ENCODE results near the gene ADAMTS13.

The ADAMTS13 gene

DNA sequence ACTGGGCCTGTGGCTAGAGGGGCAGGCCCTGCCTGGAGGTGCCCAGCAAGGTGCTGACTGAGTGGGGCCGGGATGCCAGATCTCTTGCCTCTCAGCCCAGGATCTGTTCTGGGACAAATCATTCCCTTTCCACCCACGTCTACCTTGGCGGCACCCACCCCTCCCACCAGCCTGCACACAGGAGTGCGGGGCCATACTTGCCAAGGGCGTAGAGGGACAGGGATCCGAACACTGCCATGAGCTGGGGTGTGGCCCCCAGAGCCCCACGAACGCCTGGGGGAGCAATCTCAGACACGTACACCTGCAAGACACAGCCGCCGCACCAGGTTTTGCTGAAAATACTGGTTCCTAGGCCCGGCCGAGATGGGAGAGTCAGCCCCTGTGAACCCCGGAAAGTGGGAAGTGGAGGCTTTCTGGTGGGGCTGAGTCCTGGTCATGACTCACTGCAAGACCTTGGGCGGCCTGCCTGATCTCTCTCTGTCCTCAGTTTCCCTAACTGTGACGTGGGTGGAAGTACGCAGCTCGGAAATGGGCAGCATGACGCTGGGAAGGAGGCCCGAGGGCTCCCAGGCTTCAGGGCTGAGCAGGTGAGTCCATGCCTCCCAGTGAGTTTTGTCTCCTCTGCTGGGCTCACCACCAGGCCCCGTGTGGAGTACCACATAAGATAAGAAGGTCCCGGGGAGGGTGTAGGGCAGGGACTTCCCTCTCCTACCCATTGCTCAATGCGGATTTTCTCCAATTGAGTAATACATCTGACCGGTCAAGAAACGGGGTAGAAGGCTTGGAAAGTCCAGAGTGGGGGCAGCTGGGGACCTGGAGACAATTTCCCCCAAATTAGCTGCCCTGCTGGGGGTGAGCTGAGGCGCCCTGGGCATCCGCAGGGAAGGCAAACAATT is 54.1 kb downstream of the ADAMTS13 start:
- no peak for DNase-seq (ENCODE audit: low spot score)
- no peak overlapping the region for H3K4me3 ChIP-seq
- H3K27ac ChIP-seq, result no peak overlapping the region
- TF ChIP-seq, protein P1, sequence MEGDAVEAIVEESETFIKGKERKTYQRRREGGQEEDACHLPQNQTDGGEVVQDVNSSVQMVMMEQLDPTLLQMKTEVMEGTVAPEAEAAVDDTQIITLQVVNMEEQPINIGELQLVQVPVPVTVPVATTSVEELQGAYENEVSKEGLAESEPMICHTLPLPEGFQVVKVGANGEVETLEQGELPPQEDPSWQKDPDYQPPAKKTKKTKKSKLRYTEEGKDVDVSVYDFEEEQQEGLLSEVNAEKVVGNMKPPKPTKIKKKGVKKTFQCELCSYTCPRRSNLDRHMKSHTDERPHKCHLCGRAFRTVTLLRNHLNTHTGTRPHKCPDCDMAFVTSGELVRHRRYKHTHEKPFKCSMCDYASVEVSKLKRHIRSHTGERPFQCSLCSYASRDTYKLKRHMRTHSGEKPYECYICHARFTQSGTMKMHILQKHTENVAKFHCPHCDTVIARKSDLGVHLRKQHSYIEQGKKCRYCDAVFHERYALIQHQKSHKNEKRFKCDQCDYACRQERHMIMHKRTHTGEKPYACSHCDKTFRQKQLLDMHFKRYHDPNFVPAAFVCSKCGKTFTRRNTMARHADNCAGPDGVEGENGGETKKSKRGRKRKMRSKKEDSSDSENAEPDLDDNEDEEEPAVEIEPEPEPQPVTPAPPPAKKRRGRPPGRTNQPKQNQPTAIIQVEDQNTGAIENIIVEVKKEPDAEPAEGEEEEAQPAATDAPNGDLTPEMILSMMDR (IDR thresholded peaks at IDR 0.05), result no peak

DNA sequence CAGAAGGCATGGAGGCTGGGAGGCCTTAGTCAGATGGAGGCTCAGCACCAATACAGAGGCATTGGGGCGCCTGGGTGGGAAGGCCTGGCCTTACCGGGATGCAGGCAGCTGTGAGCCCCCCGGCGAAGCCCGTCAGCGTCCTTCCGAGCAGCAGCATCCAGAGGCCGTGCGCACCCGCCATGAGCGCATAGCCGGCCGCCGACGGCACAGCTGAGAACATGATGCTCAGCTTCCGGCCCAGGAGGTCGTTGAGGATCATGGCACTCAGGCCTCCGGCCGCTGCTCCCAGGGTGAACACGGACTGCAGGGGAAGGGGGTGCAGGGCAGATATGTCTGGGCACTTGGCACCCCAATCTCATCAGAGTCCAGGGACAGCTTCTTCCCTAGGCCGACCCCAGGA is 54.8 kb downstream of the ADAMTS13 start:
- TF ChIP-seq, protein P1 (IDR thresholded peaks at IDR 0.05), result no peak
- Histone ChIP-seq H3K27ac (no peak overlapping the region), H3K4me3 (no peak overlapping the region)
- DNase-seq (ENCODE audit: low spot score), result no peak

DNA sequence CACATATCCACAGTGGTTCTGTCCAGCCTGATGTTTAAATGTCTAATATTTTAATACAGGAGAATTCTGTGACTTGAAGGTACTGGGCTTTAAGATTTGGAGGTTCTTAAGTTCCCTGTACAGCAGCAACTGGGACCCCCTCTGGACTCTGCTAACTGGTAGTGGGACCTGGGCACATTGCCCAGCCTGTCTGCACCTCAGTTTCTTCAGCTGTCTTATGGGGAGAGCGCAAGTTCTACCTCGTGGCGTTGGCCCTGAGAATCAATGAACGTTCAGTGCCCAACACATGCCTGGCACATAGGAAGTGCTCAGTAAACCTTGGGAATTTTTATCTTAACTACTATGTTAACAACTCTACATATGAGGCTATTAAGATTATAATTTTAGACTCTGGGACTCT is 55.3 kb downstream of the ADAMTS13 start:
- Histone ChIP-seq H3K27ac (no peak overlapping the region), H3K4me3 (no peak overlapping the region)
- TF ChIP-seq, protein P1 (IDR thresholded peaks at IDR 0.05), result no peak
- no peak for DNase-seq (ENCODE audit: low spot score)

DNA sequence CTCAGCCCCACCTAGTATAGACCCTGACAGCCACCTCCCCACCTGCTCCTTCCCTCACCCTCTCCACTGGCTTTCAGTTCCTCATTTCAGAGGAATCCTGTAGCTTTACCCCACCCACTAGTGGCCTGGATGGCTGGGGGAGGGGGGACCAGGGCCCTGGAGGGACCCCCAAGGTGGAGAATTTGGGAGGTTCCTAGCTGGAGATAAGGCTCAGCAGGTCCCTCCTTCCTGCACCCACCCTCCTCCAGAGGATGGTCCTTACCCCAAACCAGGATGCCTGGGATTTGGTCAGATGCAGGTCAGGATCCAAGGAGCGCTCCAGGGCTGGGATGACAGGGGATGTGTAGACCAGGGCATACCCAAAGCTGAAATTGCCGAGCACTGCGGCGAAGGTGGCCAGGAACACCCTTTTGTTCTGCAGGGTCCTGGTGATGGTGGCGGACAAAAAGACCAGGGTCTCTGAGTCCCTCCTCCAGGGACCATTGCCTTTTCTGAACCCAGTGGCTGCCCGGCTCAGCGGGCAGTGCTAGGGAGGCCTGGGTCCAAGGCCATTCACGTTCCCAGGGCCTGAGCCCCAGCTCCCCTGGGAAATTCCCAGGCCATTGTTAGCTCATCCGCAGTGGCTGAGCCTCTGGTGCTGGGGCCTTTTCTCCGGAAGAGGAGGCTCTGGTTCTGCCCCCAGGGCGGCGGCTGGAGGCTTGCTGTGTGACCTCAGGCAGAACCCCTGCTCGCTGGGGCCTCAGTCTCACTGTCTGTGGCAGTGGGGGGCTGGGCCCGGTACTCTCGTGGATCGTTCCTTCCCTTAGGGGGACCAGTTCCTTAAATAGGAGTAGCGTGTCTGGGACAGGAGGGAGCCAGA is 56.1 kb downstream of the ADAMTS13 start:
- TF ChIP-seq, protein P1 (IDR thresholded peaks at IDR 0.05), result no peak
- Histone ChIP-seq H3K4me3 (peak overlapping the region; percentile 69), H3K27ac (peak overlapping the region; percentile 17 to 74)
- DNase-seq (ENCODE audit: low spot score), result no peak

DNA sequence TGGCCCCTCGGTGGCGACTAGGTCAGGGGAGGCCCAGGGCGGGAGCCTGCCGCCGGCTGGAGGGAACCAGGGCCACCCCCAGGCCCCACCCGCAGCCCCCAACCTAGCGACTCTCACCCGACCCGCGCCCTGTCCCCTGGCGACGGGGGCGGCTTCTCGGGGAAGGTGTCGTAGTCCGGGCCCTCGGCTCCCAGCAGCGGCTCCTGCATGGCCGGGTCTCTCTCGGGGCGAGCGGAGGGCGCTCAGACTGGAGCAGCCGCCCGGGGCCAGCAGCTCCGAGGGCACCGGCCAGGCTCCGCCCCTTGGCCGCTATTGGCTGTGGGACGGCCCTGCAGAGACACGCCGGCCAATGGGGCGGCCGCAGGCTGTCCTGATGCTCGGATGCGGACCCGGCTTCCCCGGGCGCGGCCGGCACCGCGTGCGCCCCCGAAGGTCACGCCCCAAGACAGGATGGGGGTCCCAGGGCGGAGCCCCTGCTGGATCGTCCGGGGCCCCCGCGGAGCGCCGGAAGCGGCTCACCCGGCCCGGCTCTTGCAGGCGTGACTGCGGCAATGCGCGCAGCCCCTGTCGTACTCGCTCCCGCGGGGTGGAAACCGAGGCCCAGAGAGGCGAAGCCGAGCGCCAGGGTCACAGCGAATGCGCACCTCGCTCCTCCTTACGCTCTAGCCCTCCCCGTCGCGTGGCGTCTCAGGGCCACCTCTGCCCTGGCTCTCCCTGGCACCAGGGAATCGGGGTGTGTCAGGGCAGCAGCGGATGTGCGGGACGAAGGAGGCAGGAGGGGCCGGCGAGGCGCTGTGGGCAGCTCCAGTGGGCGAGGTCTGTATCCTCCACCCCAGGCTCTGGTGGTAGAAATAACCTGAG is 56.9 kb downstream of the ADAMTS13 start, which contains the start of gene SLC2A6:
TSS of gene SLC2A6 (minus strand) at position 249 of the 861 bp plus-strand sequence. CDS start at position 209, 40 bp downstream.
- peak; percentile 90 for DNase-seq (ENCODE audit: low spot score)
- Histone ChIP-seq H3K4me3 (peak within 1 kb of the TSS; percentile 69), H3K27ac (peak within 1 kb of the TSS; percentile 17 to 74)
- TF ChIP-seq, protein P1 (IDR thresholded peaks at IDR 0.05), result no peak

DNA sequence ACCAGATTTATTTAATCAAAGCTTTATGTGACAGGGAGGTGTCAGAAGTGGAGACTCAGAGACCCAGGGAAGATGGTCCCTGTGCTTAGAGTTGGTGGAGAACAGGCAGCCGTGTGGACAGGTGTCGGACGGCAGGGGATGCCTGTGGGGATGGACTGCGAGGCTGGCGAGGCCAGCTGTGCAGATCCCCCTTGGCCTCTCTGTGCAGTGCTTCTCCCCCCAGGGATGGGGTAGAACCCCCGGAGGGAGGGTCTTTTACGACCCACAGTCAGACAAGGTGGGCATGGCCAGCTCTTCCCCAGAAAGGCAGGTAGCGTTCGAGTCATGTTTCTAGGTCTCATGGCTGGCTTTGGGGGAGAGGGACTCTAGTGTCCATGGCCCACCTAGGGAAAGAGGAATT is 61.4 kb downstream of the ADAMTS13 start:
- no peak for DNase-seq (ENCODE audit: low spot score)

More for the DNA sequence above, 61.4 kb downstream of the ADAMTS13 start:
- Histone ChIP-seq H3K27ac (no peak overlapping the region), H3K4me3 (no peak overlapping the region)
- TF ChIP-seq, protein P1 (IDR thresholded peaks at IDR 0.05), result no peak

All from coronary artery (tissue), 2 donors.